Measurements from ENCODE around the gene SHB.

Gene SHB

GRCh38 chr9:38085308-38085707 is 16.3 kb upstream of the SHB start:
- in situ Hi-C loops (cut with HindIII; ENCODE audit: low pct_ligation_motif_present, low sequenced_read_pairs) = no loop called here
- H3K27me3 ChIP-seq (replicated peaks) = no peaks in the 10 kb centered on the region

DNA sequence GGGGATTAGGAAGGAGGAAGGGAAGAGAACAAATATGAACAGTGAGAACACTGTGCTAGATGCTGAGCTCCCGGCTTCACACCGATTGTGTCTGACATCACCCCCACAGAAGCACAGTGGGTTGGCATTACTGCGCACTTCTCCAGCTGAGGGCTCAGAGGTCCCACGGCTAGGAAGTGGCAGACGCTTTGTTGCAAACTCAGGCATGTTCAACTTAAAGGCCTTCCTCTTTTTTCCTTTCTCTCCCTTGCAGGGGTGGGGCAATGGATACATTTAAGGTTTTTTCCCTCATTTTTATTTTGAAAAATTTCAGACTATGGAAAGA is 15.5 kb upstream of the SHB start:
- Histone ChIP-seq H3K27ac (no peak overlapping the region), H3K4me3 (ENCODE audit: low read depth, low read length) (no peak overlapping the region), H3K36me3 (replicated peaks) (no peaks in the 10 kb centered on the region), H3K27me3 (replicated peaks) (no peaks in the 10 kb centered on the region)
- in situ Hi-C loops (cut with HindIII; ENCODE audit: low pct_ligation_motif_present, low sequenced_read_pairs) = no loop called here
- TF ChIP-seq CTCF (IDR thresholded peaks at IDR 0.05; ENCODE audit: low read depth, low read length, missing control alignments) = no peak
- DNase-seq = no peak

More at GRCh38 chr9:38085308-38085707, 16.3 kb upstream of the SHB start:
- no peak overlapping the region for H3K4me3 ChIP-seq (ENCODE audit: low read depth, low read length)
- no peak for DNase-seq
- no peaks in the 10 kb centered on the region for H3K36me3 ChIP-seq (replicated peaks)
- TF ChIP-seq CTCF (IDR thresholded peaks at IDR 0.05; ENCODE audit: low read depth, low read length, missing control alignments) = no peak
- no peak overlapping the region for H3K27ac ChIP-seq

- no peak for DNase-seq
- no peak for TF ChIP-seq CTCF (IDR thresholded peaks at IDR 0.05; ENCODE audit: low read depth, low read length, missing control alignments)
- in situ Hi-C loops (cut with HindIII; ENCODE audit: low pct_ligation_motif_present, low sequenced_read_pairs) = no loop called here
- H3K27ac ChIP-seq = no peak overlapping the region
- no peaks in the 10 kb centered on the region for H3K27me3 ChIP-seq (replicated peaks)
- H3K4me3 ChIP-seq (ENCODE audit: low read depth, low read length) = no peak overlapping the region
- no peaks in the 10 kb centered on the region for H3K36me3 ChIP-seq (replicated peaks)
These were observed 15.0 kb upstream of the SHB start for GRCh38 chr9:38083858-38084555.

GRCh38 chr9:38082446-38083287 is 13.6 kb upstream of the SHB start:
- Histone ChIP-seq H3K4me3 (ENCODE audit: low read depth, low read length) (no peak overlapping the region), H3K36me3 (replicated peaks) (no peaks in the 10 kb centered on the region), H3K27ac (no peak overlapping the region), H3K27me3 (replicated peaks) (no peaks in the 10 kb centered on the region)
- no peak for TF ChIP-seq CTCF (IDR thresholded peaks at IDR 0.05; ENCODE audit: low read depth, low read length, missing control alignments)
- in situ Hi-C loops (cut with HindIII; ENCODE audit: low pct_ligation_motif_present, low sequenced_read_pairs) = no loop called here
- DNase-seq = no peak

DNA sequence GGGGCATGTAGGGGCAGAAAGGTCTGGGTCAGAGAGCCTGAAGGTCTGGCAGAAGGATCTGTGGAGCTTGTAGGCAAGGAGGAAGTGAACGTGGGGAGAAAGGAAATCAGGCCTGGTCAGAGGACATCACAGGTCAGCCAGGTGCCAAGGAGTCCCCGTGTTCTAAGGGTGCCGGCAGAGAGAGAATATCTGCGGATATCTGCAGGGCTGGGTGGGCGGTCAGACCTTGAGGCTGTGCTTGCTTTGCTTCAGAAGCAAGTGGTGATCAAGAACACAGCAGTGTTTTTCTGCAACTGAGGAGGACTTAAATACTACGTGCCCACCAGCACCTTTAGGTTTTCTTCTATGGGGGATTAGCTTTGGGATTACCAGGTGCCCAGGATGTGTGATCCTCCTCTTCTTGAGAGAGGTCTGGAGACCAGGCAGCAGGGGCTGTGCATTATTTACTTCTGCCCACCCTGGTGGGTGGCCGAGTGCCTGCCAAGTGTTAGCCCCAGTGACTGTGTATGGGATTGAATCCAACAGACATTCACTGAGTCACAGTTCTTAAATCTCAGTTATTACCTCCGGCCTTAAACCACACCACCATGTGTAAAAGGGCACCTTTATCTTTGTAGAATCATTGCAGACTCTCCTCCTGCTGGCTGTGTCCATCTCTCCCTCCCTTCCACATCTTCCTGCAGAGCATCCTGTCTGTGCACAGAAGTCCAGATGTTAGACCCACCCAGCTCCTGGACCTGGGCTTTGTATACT is 12.5 kb upstream of the SHB start:
- Histone ChIP-seq H3K4me3 (ENCODE audit: low read depth, low read length) (no peak overlapping the region), H3K27me3 (replicated peaks) (no peaks in the 10 kb centered on the region), H3K27ac (no peak overlapping the region), H3K36me3 (replicated peaks) (no peaks in the 10 kb centered on the region)
- no peak for DNase-seq
- no peak for TF ChIP-seq CTCF (IDR thresholded peaks at IDR 0.05; ENCODE audit: low read depth, low read length, missing control alignments)
- in situ Hi-C loops (cut with HindIII; ENCODE audit: low pct_ligation_motif_present, low sequenced_read_pairs) = no loop called here
